ENCODE results near the gene ZFP92.

ZFP92 gene

DNA sequence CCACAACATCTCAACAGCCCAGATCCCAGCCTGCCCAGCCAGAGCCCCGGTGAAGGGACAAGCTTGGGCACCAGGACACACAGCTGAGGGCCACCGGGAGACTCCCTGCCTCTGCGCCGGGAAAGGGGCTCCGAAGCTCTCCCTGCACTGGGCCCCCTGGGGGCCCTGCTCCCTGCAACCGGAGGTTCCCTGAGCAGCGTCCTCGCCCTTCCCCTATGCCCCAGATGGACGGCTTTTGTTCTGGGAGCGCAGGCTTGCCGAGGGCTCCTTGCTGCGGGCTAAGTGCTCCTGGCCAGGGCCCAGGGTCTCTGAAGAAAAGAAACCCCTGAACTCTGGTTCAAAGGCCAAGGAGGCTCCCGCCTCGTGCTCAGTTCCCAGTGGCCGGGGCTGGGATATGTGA is 899 bp upstream of the ZFP92 start:
- Mint-ChIP-seq H3K4me1 (ENCODE audit: low read depth) (peaks cover 7% of the 10 kb centered on the region), H3K27ac (no peak overlapping the region), H3K36me3 (no peaks in the 10 kb centered on the region), H3K27me3 (no peaks in the 10 kb centered on the region), H3K4me3 (peak overlapping the region; percentile 71), H3K9me3 (ENCODE audit: low read depth) (no peaks in the 10 kb centered on the region)

DNA sequence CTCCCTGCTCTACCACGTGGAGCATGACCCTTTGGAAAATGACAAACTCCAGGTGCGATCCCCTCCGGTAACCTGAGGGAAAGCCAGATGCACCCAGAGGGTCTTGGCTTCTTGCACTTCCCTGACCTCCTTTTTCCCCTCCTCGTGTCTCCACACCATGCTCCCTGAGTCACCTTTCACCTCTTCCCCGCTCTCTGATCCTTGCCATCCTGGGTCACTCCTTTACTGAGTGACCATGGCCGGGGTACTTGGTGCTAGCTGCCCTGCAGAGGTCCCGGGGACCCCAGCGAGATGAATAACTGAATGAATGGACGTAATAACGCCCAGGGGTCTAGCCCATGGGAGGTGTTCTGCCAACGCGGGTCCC is 401 bp upstream of the ZFP92 start:
- no peaks in the 10 kb centered on the region for H3K36me3 Mint-ChIP-seq
- H3K27me3 Mint-ChIP-seq: no peaks in the 10 kb centered on the region
- no peak overlapping the region for H3K27ac Mint-ChIP-seq
- H3K4me1 Mint-ChIP-seq (ENCODE audit: low read depth): peaks cover 7% of the 10 kb centered on the region
- peak overlapping the region; percentile 71 for H3K4me3 Mint-ChIP-seq
- H3K9me3 Mint-ChIP-seq (ENCODE audit: low read depth): no peaks in the 10 kb centered on the region

DNA sequence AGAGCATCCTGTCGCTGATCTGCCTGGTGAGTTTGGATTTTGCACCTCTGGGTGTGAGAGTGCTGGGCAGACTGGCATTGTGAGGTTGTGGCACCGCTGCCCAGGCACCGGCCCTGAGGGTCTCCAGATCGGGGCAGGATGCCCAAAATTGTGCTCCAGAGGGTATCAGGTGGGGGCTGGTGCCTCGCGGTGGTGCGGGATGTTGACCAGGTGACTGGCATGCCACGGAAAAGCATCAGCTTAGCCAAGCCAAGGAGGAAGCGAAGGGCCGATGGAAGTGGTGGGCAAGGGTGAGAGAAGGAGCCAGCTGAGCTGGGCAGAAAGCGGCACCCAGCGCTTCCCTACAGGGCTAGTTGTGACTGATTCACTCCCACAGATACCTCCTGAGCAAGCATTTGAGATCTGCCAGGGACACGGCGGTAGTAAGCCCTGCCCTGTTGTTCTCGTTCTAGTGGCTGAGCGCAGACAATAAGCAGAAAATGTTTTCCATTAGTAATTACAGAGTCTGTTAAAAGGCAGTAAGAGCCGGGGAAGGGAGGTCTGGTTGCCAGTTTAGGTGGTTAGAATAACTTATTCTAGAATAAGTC is 809 bp downstream of the ZFP92 start:
- H3K27me3 Mint-ChIP-seq: no peaks in the 10 kb centered on the region
- H3K4me1 Mint-ChIP-seq (ENCODE audit: low read depth): peaks cover 7% of the 10 kb centered on the region
- H3K36me3 Mint-ChIP-seq: no peaks in the 10 kb centered on the region
- H3K4me3 Mint-ChIP-seq: peak overlapping the region; percentile 75
- no peak overlapping the region for H3K27ac Mint-ChIP-seq
- H3K9me3 Mint-ChIP-seq (ENCODE audit: low read depth): no peaks in the 10 kb centered on the region

GRCh38 chrX:153412746-153413720 is 1.8 kb downstream of the ZFP92 start:
- Mint-ChIP-seq H3K27me3 (no peaks in the 10 kb centered on the region), H3K27ac (no peak overlapping the region), H3K36me3 (no peaks in the 10 kb centered on the region), H3K4me3 (no peak overlapping the region), H3K9me3 (ENCODE audit: low read depth) (no peaks in the 10 kb centered on the region), H3K4me1 (ENCODE audit: low read depth) (peaks cover 7% of the 10 kb centered on the region)

GRCh38 chrX:153413731-153414130 is 2.5 kb downstream of the ZFP92 start:
- no peak overlapping the region for H3K27ac Mint-ChIP-seq
- H3K9me3 Mint-ChIP-seq (ENCODE audit: low read depth): no peaks in the 10 kb centered on the region
- peaks cover 7% of the 10 kb centered on the region for H3K4me1 Mint-ChIP-seq (ENCODE audit: low read depth)
- no peak overlapping the region for H3K4me3 Mint-ChIP-seq
- no peaks in the 10 kb centered on the region for H3K27me3 Mint-ChIP-seq
- H3K36me3 Mint-ChIP-seq: no peaks in the 10 kb centered on the region

- peaks cover 7% of the 10 kb centered on the region for H3K4me1 Mint-ChIP-seq (ENCODE audit: low read depth)
- no peak overlapping the region for H3K27ac Mint-ChIP-seq
- no peak overlapping the region for H3K4me3 Mint-ChIP-seq
- no peaks in the 10 kb centered on the region for H3K27me3 Mint-ChIP-seq
- H3K36me3 Mint-ChIP-seq: no peaks in the 10 kb centered on the region
- H3K9me3 Mint-ChIP-seq (ENCODE audit: low read depth): no peaks in the 10 kb centered on the region
These were observed 3.7 kb downstream of the ZFP92 start for GRCh38 chrX:153414856-153415510.

GRCh38 chrX:153416781-153417450 is 5.6 kb downstream of the ZFP92 start:
- no peak overlapping the region for H3K4me3 Mint-ChIP-seq
- no peak overlapping the region for H3K27ac Mint-ChIP-seq
- H3K27me3 Mint-ChIP-seq: no peaks in the 10 kb centered on the region
- peaks cover 6% of the 10 kb centered on the region for H3K4me1 Mint-ChIP-seq (ENCODE audit: low read depth)
- no peaks in the 10 kb centered on the region for H3K9me3 Mint-ChIP-seq (ENCODE audit: low read depth)
- H3K36me3 Mint-ChIP-seq: no peaks in the 10 kb centered on the region

- no peaks in the 10 kb centered on the region for H3K27me3 Mint-ChIP-seq
- no peak overlapping the region for H3K27ac Mint-ChIP-seq
- no peaks in the 10 kb centered on the region for H3K4me1 Mint-ChIP-seq (ENCODE audit: low read depth)
- no peak overlapping the region for H3K4me3 Mint-ChIP-seq
- H3K9me3 Mint-ChIP-seq (ENCODE audit: low read depth): no peaks in the 10 kb centered on the region
- H3K36me3 Mint-ChIP-seq: no peaks in the 10 kb centered on the region
These were observed 6.4 kb downstream of the ZFP92 start for GRCh38 chrX:153417637-153418036.

- Mint-ChIP-seq H3K27me3 (no peaks in the 10 kb centered on the region), H3K36me3 (no peaks in the 10 kb centered on the region), H3K27ac (no peak overlapping the region), H3K4me1 (ENCODE audit: low read depth) (no peaks in the 10 kb centered on the region), H3K9me3 (ENCODE audit: low read depth) (no peaks in the 10 kb centered on the region), H3K4me3 (no peak overlapping the region)
These were observed 9.8 kb downstream of the ZFP92 start for GRCh38 chrX:153420851-153421599.

- no peaks in the 10 kb centered on the region for H3K9me3 Mint-ChIP-seq (ENCODE audit: low read depth)
- H3K27ac Mint-ChIP-seq: no peak overlapping the region
- no peaks in the 10 kb centered on the region for H3K27me3 Mint-ChIP-seq
- no peaks in the 10 kb centered on the region for H3K36me3 Mint-ChIP-seq
- no peak overlapping the region for H3K4me3 Mint-ChIP-seq
- H3K4me1 Mint-ChIP-seq (ENCODE audit: low read depth): no peaks in the 10 kb centered on the region
These were observed 10.6 kb downstream of the ZFP92 start for GRCh38 chrX:153421856-153422255.

DNA sequence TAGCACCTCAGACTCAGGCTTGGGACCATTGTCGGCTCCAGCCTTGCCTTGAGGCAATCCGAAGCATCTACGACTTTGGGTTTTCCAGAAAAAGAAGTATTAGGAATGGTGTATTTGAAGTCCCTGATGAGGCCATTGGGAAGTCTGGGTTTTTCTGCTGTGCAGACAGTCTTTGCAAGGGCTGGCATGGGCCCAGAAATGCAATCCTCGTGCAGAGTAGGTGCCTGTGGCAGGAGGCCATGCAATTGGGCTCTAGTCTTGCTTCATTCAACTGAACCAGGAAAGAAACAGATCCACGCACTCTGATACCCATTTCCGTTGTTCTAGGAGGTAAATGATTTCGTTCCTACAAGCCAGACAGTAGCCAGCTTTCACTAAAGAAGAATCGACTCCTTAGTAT is 12.4 kb downstream of the ZFP92 start:
- Mint-ChIP-seq H3K4me1 (ENCODE audit: low read depth) (no peaks in the 10 kb centered on the region), H3K36me3 (peaks cover 2% of the 10 kb centered on the region), H3K27me3 (no peaks in the 10 kb centered on the region), H3K4me3 (no peak overlapping the region), H3K9me3 (ENCODE audit: low read depth) (no peaks in the 10 kb centered on the region), H3K27ac (no peak overlapping the region)

GRCh38 chrX:153426204-153426603 is 14.9 kb downstream of the ZFP92 start:
- Mint-ChIP-seq H3K36me3 (peaks cover 2% of the 10 kb centered on the region), H3K27me3 (no peaks in the 10 kb centered on the region), H3K9me3 (ENCODE audit: low read depth) (no peaks in the 10 kb centered on the region), H3K4me3 (no peak overlapping the region), H3K27ac (no peak overlapping the region), H3K4me1 (ENCODE audit: low read depth) (no peaks in the 10 kb centered on the region)

DNA sequence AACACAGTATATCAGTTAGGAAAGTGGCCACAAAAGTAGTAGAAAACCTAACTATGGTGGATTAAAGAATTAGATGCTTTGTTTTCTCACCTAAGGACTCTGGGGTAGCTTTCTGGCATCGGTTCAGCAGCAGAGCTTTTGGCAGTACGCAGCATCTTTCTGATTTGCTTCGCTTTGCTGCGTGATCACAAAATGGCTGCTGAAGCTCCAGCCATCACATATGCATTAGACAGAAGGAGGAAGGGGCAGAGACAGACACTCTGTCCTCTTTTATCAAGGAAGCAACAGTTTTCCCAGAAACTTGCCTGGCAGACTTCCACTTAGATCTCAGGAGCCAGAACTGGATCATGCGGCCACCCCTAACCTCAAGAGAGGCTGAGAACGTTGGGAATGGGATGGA is 19.5 kb downstream of the ZFP92 start:
- no peaks in the 10 kb centered on the region for H3K4me1 Mint-ChIP-seq (ENCODE audit: low read depth)
- H3K27ac Mint-ChIP-seq: no peak overlapping the region
- H3K36me3 Mint-ChIP-seq: peaks cover 2% of the 10 kb centered on the region
- no peaks in the 10 kb centered on the region for H3K9me3 Mint-ChIP-seq (ENCODE audit: low read depth)
- H3K4me3 Mint-ChIP-seq: no peak overlapping the region
- no peaks in the 10 kb centered on the region for H3K27me3 Mint-ChIP-seq

- H3K27ac Mint-ChIP-seq: no peak overlapping the region
- H3K4me1 Mint-ChIP-seq (ENCODE audit: low read depth): no peaks in the 10 kb centered on the region
- H3K36me3 Mint-ChIP-seq: peaks cover 2% of the 10 kb centered on the region
- H3K9me3 Mint-ChIP-seq (ENCODE audit: low read depth): no peaks in the 10 kb centered on the region
- H3K27me3 Mint-ChIP-seq: no peaks in the 10 kb centered on the region
- no peak overlapping the region for H3K4me3 Mint-ChIP-seq
These were observed 21.9 kb downstream of the ZFP92 start for GRCh38 chrX:153433161-153433680.
